Stimulated activated CD8-positive, alpha-beta memory T cell treated with anti-CD3 and anti-CD28 coated beads, Interleukin-15, amount 100 ng/mL, for 24 hours (primary cell): ENCODE results near the gene AIMP1.

Source experiments
- DNase-seq: peaks from one replicate; pipeline ENCODE4 v3.0.0-alpha.2; 2020; ENCODE audit warnings: low read depth

The AIMP1 gene

DNA sequence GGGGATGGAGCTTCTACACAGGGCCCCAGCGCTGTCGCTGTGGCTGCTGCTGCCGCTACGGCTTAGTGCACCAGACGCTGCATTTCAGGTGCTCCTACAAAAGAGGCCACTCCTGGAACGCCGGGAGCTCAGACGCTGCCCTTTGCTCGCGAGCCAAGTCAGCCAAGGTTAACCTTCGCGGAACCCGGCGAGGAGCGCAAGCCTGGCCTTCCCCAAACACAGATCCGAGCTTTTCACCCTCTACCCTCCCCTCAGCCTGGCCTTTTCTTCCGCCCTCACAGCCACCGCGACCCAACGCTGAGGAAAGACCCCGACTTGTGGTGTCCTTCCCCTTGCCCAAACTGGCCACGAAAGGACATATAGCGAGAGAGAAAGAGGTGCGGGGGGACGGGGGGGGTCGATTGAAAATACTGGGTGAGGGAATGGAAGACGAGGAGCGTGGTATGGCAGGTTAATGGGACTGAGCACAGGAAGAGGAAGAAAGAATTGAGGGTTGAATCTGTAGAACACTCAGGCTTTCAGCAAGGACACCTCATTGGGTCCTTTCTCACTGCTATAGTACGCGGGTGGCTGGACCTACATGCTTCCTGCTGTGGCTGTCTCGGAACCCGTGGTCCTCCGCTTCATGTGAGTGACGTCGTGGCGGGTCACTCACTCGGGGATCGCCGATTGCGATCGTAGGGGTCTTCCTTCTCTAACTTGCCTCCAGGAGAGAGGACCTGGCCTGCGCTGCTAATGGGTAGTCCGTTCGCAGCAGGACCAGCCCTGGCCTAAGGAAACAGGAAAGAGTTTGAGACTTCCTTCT is at the start of gene AIMP1, which contains the start of gene TBCK:
AIMP1 (plus strand) TSS at position 583 of the 805 bp plus-strand sequence. CDS start 8,460 bp downstream, outside the sequence.
TBCK (minus strand) TSS at position 242 of the 805 bp plus-strand sequence. CDS start 7,249 bp downstream, outside the sequence.
- peak; percentile 62 for DNase-seq

DNA sequence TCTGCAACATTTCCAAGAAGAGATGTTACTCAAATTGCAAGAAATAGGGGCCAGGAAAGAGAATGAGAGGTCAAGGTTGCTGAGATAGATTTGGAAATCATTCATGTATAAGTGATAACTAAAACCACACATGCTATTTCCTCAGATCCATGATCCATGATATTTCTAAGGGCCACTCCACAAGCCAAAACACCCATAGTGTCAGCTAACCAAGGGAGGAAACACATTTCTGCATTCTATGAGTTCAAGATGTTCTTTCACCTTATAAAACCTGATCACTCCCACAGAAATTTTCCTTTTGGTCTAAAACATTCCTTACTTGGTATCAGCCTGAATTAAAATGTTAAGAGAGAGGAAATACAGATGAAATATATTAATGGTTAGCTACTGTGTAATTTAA is 47.6 kb upstream of the AIMP1 start:
- DNase-seq: no peak

DNA sequence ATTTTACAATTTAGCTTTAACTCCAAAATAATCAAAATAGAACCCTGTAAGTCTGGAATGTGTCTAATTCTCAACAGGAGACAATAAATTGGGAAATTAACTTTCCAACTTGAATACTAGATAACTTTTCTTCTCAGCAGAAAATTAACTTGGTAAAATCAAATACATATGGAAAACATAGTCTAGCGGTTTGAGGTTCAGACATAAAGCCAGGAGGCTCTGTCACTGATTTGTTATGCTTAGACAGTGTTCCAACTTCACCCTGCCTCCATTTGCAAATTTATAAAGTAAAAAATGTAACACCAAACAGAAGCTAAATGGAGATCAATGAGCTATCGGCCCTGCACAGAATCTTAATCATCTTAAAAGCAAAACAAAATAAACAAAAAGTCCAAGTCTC is 46.6 kb upstream of the AIMP1 start:
- no peak for DNase-seq

DNA sequence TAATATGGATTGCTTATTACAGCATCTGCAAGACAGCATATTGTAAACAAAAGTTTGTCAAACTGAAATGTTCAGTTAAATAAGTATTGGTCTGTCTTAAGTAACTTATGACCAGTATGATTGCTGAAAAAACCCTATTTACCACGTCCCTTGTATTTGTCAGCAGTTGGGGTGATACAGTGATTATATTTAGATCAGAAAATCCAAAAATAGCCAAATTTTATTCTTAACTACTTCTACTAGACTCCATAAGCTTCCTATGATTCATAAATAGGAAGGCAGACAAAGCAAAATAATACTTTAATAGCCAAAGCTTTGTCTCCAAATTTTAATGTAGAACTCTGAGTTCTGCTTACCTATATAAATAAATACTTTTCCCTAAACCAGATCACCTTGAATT is 45.6 kb upstream of the AIMP1 start:
- DNase-seq: no peak

DNA sequence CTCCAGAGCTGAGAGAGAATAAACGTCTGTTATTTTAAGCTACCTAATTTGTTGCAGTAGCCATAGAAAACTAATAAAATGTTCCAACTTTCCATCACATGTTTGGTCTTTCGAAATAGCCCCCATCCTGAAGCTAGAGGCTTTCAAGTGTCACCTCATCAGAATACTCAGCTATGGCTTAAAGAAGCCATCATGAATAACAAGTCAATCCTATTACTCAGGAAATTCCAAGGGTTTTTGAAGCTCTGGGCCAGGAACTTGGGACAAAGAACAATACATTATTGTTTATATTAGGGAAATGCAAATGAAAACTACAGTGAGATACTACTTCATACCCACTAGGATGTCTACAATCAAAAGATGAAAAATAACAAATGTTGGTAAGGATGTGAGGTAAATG is 42.5 kb upstream of the AIMP1 start:
- DNase-seq: no peak

DNA sequence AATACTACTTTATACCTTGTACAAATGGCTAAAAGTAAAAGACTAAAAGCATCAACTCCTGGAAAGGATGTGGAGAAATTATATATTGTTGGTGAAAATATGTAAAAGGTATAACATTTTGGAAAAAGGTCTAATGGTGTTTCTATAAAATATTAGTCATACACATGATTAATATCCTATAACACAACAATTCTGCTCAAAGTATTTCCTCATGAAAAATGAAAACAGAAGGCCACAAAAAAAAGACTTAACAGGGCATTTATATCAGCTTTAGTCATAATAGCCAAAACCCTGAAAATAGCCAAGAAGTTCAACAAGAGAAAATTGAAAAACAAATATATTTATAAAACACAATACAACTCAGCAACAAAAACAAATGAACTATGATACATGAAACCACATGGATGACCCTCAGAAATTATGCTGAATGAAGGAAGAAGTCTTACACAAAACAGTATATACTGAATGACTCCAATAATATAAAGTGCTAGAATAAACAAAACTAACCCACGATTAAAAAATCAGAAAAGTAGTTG is 39.1 kb upstream of the AIMP1 start:
- no peak for DNase-seq

DNA sequence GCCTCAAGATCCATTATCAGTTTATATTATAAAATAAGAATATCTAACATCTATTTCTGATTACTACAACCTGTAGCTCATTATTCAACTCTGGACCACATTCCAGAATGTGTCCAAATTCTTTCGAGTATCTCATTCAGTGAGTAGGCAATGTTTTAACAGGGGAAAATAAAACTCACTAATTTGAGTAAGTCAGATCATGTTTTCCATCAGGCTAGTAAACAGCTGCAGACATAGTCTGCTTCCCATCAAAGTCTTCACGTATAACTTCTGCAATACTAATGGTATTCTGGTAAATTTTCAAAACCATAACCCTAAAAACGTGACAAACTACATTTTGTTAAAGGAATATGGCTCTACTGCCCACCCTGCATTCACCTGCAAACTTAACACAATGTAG is 32.1 kb upstream of the AIMP1 start:
- no peak for DNase-seq

DNA sequence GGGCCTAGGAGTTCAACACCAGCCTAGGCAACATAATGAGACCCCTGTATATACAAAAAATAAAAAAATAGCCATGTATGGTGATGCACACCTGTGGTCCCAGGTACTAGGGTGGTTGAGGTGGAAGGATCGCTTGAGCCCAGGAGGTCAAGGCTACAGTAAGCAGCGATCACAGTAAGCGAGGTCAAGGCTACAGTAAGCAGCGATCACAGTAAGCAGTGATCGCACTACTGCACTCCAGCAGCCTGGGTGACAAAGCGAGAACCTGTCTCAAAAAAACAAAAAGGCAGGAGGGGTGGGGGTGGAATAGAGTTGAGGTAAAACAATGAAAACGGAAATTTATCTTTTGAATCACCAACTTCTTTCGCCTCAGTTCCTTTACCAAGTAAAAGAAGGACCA is 29.7 kb upstream of the AIMP1 start:
- no peak for DNase-seq

DNA sequence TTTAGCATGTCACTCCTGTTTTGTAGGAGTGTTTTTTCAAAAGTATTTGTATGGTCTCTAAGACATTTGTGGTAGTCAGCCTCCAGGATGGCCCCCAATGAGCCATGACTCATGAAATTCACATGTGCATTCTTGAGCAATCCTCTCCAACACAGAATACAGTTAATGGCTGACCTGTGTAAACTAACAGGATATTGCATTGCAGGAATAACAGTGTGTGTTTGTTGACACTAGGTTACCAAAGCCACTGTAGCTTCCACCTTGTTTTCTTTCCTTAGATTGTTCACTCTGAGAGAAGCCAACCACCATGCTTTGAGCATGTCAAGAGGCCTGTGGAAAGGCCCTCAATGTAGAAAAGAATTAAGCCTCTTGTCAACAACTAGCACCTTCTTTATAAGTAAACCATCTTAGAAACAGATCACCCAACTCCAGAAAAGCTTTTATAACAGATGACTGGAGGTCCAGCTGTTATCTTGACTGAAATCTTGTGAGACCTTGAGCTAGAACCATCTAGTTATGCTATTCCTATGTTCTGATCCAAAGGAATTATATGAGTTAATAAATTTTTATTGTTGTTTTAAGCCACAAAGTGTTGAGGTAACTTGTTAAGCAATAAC is 28.9 kb upstream of the AIMP1 start:
- DNase-seq: no peak

DNA sequence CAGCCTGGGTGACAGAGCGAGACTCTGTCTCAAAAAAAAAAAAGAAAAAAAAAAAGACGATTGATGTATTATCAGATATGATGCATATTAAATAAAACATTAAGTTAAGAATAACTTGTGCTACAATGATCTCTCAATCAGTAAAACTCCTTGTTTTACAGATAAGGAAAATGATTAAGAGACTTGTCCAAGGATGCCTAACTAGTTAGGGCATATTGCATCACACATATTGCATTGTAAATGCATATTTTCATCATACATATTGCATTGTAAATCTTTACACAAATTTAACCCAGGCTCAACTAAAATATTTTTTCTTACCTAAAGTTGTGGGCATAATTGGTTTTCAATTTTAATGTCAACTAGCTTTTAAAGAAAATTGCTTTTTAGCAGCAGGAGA is 26.6 kb upstream of the AIMP1 start:
- DNase-seq: no peak

DNA sequence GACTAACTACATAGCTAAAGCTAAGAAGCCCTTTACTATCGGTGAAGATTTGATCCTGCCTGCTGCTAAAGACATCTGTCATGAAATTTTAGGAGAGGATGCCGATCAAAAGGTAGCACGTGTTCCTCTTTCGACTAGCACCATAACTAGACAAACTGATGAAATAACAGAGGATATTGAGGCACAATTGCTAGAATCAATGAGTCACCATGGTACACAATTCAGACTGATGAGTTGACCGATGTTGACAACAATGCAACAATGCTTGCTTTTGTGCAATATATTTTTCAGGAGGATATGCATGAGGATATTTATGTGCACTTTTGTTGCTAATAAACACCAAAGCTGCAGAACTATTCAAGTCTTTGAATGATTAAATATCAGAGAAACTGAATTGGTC is 24.7 kb upstream of the AIMP1 start:
- DNase-seq: no peak

DNA sequence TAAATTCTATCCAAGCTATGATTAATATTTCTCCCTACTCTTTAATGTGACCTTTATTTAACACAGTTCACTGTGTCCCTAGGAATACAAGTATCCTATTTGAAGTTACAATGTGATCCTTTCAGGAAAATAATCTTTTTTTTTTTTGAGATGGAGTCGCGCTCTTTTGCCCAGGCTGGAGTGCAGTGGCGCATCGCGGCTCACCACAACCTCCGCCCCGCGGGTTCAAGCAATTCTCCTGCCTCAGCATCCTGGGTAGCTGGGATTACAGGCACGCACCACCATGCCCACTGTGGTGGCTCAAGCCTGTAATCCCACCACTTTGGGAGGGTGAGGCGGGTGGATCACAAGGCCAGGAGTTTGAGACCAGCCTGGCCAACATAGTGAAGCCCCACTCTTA is 22.3 kb upstream of the AIMP1 start:
- no peak for DNase-seq

DNA sequence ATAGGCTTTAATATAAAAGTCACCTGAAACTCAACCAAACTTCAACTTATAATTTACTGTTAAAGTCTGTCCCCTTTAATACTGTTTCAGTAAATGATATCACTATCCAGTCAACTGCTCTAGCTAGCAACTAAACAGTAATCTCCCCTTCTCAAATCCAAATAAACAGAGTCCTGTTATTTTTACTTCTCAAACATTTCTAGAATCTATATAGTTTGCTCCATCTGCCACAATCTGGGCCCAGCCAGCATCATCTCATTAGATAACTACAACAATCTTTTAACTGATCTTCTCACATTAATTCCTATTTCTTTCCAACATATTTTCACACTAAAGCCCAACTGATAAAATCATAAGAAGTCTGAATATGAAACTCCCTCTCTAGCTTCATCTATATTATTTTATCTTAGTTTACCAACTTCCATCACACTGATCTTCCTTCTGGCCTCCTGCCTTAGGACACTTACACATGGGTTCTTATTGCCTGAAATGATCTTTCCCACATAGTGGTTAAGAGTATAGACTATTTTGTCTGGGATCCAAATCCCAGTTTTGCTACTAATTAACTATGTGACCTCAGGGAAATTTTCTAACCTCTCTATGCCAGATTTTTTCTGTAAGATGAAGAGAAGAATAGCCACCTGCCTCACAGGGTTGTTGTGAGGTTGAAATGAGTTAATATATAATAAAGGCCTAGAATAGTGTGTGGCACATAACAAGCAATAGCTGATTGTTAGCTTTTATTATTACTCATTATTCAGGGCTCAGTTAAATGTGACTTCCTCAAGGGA is 18.9 kb upstream of the AIMP1 start:
- no peak for DNase-seq

DNA sequence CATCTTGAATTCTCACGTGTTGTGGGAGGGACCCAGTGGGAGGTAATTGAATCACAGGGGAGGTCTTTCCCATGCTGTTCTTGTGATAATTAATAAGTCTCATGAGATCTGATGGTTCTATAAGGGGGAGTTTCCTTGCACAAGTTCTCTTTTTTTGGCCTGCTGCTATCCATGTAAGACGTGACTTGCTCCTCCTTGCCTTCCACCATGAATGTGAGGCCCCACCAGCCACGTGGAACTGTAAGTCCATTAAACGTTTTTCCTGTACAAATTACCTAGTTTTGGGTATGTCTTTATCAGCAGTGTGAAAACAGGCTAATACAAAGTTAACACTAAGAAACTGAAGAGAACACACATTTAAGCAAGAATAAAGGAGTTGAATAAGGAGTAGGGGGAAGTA is 16.4 kb upstream of the AIMP1 start:
- no peak for DNase-seq

DNA sequence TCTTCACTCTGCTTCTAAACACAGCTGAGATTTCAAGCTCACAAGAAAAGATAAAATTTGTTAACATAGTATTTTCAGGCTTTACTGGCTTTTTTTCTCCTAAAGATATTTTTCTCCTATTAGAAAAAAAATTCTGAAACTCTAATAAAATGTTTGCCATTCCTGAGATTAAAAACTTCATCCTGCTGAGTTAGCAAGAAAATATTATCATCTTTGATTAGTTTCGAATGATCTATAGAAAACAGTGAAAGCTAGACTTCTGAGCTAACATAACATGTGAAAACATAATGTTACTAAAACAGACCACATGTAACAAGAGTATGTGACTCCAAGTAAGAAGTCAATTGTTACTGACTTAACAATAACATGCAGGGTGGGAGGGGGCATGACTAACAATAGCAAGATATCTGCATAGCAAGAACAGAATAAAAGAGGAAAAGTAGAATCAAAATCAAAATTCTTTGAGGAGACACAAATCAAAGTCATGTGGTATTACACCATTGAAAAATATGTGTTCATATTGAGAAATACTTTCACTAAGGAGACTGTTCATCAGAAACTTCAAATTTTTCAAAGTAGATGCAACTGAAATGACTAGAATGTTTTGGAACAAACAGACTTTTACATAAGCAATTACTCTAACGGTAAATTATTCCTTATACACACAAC is 14.8 kb upstream of the AIMP1 start:
- DNase-seq: no peak

DNA sequence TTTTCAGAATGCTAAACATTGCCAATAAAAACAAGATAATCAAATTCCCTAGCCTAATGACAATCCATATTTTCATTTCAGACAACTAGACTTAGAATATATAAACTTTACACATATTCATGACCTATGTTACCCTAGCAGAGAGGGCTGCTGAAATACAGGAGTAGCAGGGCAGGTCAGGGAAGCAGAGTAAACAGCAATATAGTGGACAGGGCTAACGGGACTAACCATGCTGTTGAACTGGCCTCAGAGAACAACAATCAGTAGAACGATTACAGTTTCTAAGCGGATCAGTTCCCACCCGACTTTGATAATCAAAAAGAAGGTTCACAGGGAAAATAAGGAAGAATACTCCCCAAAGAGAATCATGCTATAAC is 14.3 kb upstream of the AIMP1 start:
- DNase-seq: no peak

DNA sequence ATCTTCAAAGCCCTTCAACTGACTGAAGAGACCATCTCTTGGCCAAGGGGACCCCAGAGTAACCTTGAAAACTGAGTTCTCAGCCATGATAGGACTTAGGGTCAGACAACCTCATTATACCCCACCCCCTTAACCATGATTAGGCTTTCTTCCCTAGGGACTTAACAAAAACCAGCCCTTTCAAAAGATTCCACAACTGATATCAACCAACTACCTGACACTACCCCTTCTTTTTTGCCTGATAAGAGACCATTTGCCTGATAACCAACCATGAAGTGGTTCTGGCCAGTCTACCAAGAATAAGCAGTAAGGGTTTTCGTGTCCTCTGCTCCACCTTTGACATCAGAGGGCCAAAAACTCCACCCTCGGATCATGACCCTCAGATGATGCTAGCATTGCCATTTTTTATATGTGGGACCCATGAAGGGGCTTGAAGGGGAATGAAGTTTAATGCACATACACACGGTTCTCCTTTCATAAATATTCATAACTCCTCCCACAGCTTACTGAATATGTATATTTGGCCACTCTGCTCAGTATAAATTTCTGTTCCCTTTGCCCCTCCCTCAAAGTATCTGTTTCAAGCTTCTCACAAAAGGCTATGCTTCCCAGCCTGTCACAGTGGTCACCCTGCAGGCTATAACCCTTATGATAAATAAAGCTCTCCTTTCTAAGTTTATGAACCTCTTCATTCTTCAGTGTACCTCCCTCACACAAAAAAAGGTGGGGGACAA is 12.6 kb upstream of the AIMP1 start:
- DNase-seq: no peak

DNA sequence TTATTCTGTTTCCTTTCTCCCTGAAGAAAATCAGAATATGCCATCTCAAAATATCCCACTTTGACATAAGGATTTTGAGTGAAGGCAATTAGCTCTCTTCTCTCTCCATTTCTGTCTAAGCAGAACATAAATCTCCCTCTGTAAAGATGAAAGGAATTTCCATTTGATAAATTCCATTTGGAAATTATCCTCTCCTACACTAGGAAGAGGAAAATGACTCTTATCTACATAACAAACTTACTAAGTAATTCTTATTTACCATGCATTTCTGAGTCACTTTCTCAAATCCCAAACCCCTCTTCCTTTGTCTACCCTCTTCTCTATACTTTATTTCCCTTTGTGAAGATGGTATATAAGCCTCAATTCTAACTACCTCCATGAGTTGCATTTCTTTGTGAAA is 11.7 kb upstream of the AIMP1 start:
- DNase-seq: no peak

DNA sequence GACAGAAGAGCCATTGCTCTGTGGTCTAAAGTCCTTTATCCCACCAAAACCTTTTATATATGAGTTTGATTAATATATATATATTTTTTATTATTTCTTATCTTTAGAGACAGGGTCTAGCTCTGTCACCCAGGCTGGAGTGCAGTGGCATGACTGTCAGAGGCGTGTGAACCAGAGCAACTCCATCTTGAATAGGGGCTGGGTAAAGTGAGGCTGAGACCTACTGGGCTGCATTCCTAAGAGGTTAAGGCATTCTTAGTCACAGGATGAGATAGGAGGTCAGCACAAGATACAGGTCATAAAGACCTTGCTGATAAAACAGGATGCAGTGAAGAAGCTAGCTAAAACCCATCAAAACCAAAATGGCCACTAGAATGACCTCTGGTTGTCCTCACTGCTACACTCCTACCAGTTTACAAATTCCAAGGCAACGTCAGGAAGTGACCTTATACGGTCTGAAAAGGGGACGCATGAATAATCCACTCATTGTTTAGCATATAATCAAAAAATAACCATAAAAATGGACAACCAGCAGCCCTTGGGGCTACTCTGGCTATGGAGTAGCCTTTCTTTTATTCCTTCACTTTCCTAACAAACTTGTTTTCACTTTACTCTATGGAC is 10.8 kb upstream of the AIMP1 start:
- no peak for DNase-seq

DNA sequence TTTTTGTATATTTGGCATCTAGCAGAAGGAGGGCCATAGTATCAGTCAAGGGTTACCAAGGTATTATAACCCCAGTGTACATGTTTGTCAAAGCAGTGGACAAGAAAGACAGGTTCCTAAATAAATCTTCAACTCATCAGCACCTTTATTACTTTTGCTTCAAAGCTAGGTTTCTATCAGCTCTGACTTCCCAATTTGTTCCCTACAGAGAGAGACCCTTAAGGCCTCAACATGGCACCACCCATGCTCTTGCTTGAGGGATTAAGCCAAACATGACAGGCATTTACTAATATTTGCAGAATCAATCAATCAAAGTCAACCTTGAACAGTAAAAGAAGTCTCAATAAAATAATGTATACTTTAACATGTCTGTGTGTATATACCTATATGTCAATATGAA is 9.8 kb upstream of the AIMP1 start:
- DNase-seq: no peak

DNA sequence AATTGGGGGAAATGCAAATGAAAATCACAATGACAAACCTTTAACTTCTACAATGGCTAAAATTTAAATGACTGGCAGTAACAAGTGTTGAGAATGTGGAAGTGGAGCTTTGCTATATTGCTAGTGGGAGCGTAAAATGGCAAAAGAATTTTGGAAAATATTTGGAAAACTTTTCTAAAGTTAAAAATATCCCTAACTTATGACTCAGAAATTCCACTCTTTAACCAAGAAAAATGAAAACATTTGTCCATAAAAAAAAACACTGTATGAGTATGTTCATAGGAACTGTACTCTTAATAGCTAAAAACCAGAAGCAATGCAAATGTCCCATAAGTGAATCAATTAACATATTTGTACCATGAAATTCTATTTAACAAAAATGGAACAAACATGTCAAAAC is 4.0 kb upstream of the AIMP1 start:
- DNase-seq: no peak
